WTC11 (cell line): Measurements from ENCODE around the gene AR.

Experiments
- CBFB ChIP-seq: sonication (generic); formaldehyde crosslinking; IDR thresholded peaks from 2 replicates; pipeline ENCODE4 v1.8.1; 2022; ENCODE audit warnings: mild to moderate bottlenecking, low read depth, missing genetic modification reagents
- CREM ChIP-seq: sonication (generic); formaldehyde crosslinking; IDR thresholded peaks from 2 replicates; pipeline ENCODE4 v1.8.1; 2022; ENCODE audit warnings: mild to moderate bottlenecking, missing genetic modification reagents, moderate library complexity
- CTCF ChIP-seq: fragments of 200-600 bp; IDR thresholded peaks from 2 replicates; pipeline ENCODE4 v1.8.0; 2022; ENCODE audit warnings: antibody characterized with exemption
- MAX ChIP-seq: sonication (generic); formaldehyde crosslinking; IDR thresholded peaks from 2 replicates; pipeline ENCODE4 v1.8.0; 2022; ENCODE audit warnings: mild to moderate bottlenecking, missing genetic modification reagents
- NR2C2 ChIP-seq: sonication (generic); formaldehyde crosslinking; IDR thresholded peaks from 2 replicates; pipeline ENCODE4 v1.8.0; 2022; ENCODE audit warnings: mild to moderate bottlenecking, missing genetic modification reagents
- ZNF232 ChIP-seq: sonication (generic); formaldehyde crosslinking; IDR thresholded peaks from 2 replicates; pipeline ENCODE4 v1.8.0; 2022; ENCODE audit warnings: mild to moderate bottlenecking, missing genetic modification reagents
- ZSCAN18 ChIP-seq: fragments of 250-450 bp; sonication (Bioruptor Pico); IDR thresholded peaks from 2 replicates; pipeline ENCODE4 v2.1.2; 2022; ENCODE audit warnings: mild to moderate bottlenecking, moderate library complexity

DNA sequence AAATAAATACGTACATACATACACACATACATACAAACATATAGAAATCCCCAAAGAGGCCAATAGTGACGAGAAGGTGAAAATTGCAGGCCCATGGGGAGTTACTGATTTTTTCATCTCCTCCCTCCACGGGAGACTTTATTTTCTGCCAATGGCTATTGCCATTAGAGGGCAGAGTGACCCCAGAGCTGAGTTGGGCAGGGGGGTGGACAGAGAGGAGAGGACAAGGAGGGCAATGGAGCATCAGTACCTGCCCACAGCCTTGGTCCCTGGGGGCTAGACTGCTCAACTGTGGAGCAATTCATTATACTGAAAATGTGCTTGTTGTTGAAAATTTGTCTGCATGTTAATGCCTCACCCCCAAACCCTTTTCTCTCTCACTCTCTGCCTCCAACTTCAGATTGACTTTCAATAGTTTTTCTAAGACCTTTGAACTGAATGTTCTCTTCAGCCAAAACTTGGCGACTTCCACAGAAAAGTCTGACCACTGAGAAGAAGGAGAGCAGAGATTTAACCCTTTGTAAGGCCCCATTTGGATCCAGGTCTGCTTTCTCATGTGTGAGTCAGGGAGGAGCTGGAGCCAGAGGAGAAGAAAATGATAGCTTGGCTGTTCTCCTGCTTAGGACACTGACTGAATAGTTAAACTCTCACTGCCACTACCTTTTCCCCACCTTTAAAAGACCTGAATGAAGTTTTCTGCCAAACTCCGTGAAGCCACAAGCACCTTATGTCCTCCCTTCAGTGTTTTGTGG, 180.7 kb downstream of the AR start:
- TF ChIP-seq CTCF (no peak), NR2C2 (CRISPR knock-in tag) (no peak), CBFB (CRISPR knock-in tag) (no peak), MAX (CRISPR knock-in tag) (no peak), ZNF232 (no peak), CREM (CRISPR knock-in tag) (no peak), ZSCAN18 (CRISPR knock-in tag) (no peak)
